K562 treated with DMSO at 1 percent for 4 hours (cell line): ENCODE data around the gene BPIFB2. TPM values are rescaled to one million over a fixed set of nuclear protein-coding genes. Genes with fewer than 3 reads are reported as not detected.

Source experiments
- total RNA-seq: library from RNA; unstranded; fragments of 300-600 nt; gene quantifications from 2 replicates; pipeline ENCODE4 v1.2.3, GENCODE V29; 2022; ENCODE audit not compliant: insufficient read depth

The BPIFB2 gene
- total RNA-seq = not detected in 2 replicates

GRCh38 chr20:33007376-33008335 is at the start of gene BPIFB2:
TSS of gene BPIFB2 (plus strand) at chr20:33007704. CDS start at chr20:33008575, 871 bp downstream.

GRCh38 chr20:33004141-33004751 is 3.3 kb upstream of the BPIFB2 start, which contains the start of gene SUN5:
TSS of gene SUN5 (minus strand) at chr20:33004433. CDS start at chr20:33004340, 93 bp downstream.

GRCh38 chr20:33031531-33031930 is 24.0 kb downstream of the BPIFB2 start, which contains the start of gene BPIFB6:
TSS of gene BPIFB6 (plus strand) at chr20:33031648. CDS start at chr20:33031648, 0 bp downstream.

GRCh38 chr20:33053291-33054106 is 46.0 kb downstream of the BPIFB2 start, which contains the start of gene BPIFB3:
TSS of gene BPIFB3 (plus strand) at chr20:33053903. CDS start at chr20:33055436, 1,533 bp downstream.

Other genes starting within 250 kb of the BPIFB2 start
- gene DNMT3B, start 245.3 kb upstream of the BPIFB2 start, total RNA-seq = 18.4 and 22.1 TPM in 2 replicates
- 86.2 and 91.5 TPM in 2 replicates for gene MAPRE1, start 187.8 kb upstream of the BPIFB2 start, total RNA-seq
- not detected in 2 replicates for gene EFCAB8, start 148.8 kb upstream of the BPIFB2 start, total RNA-seq
- gene SUN5, start 3.3 kb upstream of the BPIFB2 start, total RNA-seq = not detected in 2 replicates
- not detected in 2 replicates for gene BPIFB6, start 23.9 kb downstream of the BPIFB2 start, total RNA-seq
- not detected in 2 replicates for gene BPIFB3, start 46.2 kb downstream of the BPIFB2 start, total RNA-seq
- not detected in 2 replicates for gene BPIFB4, start 71.9 kb downstream of the BPIFB2 start, total RNA-seq
- not detected in 2 replicates for gene BPIFA2, start 160.5 kb downstream of the BPIFB2 start, total RNA-seq
- gene BPIFA3, start 209.6 kb downstream of the BPIFB2 start, total RNA-seq = not detected in 2 replicates
- gene BPIFA1, start 228.3 kb downstream of the BPIFB2 start, total RNA-seq = not detected in 2 replicates